GM12891 (cell line): Measurements from ENCODE around the gene STEEP1.

Experiments used
- DNase-seq: peaks from one replicate; pipeline ENCODE4 v3.0.0; 2011; ENCODE audit warnings: low spot score; ENCODE audit not compliant: insufficient read length
- FAIRE-seq: peaks from 2 replicates; lab custom pipeline; 2011; peaks lifted over from hg19 to GRCh38; lab: Jason Lieb, UNC
- PAX5 ChIP-seq: IDR thresholded peaks from 2 replicates; pipeline ENCODE4 v1.6.1; 2011; ENCODE audit warnings: low read length, moderate library complexity, mild to moderate bottlenecking; ENCODE audit not compliant: insufficient read depth, severe bottlenecking
- POLR2A ChIP-seq: IDR thresholded peaks from 2 replicates; pipeline ENCODE4 v1.6.1; 2011; ENCODE audit warnings: low read depth, low read length, control low read depth
- POLR2AphosphoS5 ChIP-seq: IDR thresholded peaks from 2 replicates; pipeline ENCODE4 v1.6.1; 2011; ENCODE audit warnings: low read depth, low read length, control low read depth
- POU2F2 ChIP-seq: IDR thresholded peaks from 2 replicates; pipeline ENCODE4 v1.6.1; 2011; ENCODE audit warnings: low read depth, mild to moderate bottlenecking, control low read depth, low read length, moderate library complexity
- SPI1 ChIP-seq: IDR thresholded peaks from 2 replicates; pipeline ENCODE4 v1.6.1; 2011; ENCODE audit warnings: low read depth, low read length, control low read depth
- TAF1 ChIP-seq: IDR thresholded peaks from 2 replicates; pipeline ENCODE4 v1.6.1; 2011; ENCODE audit warnings: low read depth, low read length, control low read depth

STEEP1 gene

GRCh38 chrX:119579414-119579813, 14.2 kb upstream of the STEEP1 start:
- peak; percentile 70 for FAIRE-seq
- TF ChIP-seq POLR2AphosphoS5 (no peak), POU2F2 (no peak), TAF1 (no peak), PAX5 (no peak), POLR2A (no peak), SPI1 (no peak)
- DNase-seq: no peak

GRCh38 chrX:119574394-119575266, 9.4 kb upstream of the STEEP1 start, which contains the start of gene UBE2A:
UBE2A (plus strand) TSS chrX:119574563; CDS start chrX:119574712, 149 bp downstream.
- FAIRE-seq (peak; percentile 96), DNase-seq (peak; percentile 76)
- no peak for TF ChIP-seq SPI1
- peak; percentile 96 for TF ChIP-seq POLR2A
- TF ChIP-seq POLR2AphosphoS5: peak; percentile 96
- peak; percentile 26 for TF ChIP-seq PAX5
- TF ChIP-seq TAF1: peak; percentile 96
- peak; percentile 61; the same call in 1 of the 2 replicates for TF ChIP-seq POU2F2

DNA sequence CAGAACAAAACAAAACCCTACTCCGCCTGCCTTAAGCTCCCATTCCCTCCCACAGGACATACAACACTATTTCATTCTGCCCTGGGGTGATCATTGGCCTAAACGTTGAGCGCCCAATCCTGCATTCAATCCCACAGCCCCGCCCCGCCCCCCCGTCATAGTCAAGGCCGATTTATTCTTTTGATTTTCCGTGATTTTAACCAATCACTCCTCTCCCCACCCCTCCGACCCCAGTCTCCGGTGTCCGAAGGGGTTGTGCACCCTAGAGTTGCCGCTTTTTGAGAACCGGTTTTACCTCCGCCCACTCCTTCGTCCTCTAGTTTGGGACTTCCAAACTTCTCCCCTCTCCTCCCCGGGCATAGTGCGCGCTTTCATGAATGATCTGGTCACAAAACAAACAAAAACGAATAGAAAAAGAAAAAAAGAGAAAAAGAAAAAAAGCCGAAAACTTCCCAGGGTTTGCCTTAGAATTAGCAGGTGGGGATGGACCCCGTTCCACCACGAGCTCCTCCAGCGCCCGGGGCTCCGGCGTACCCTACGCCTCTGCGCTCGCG, 8.7 kb upstream of the STEEP1 start:
- peak; percentile 3 for DNase-seq
- TF ChIP-seq POU2F2 (no peak), PAX5 (no peak), POLR2AphosphoS5 (no peak)
- peak; percentile 68 for FAIRE-seq

GRCh38 chrX:119573222-119573621, 8.0 kb upstream of the STEEP1 start:
- DNase-seq (no peak), FAIRE-seq (no peak)

DNA sequence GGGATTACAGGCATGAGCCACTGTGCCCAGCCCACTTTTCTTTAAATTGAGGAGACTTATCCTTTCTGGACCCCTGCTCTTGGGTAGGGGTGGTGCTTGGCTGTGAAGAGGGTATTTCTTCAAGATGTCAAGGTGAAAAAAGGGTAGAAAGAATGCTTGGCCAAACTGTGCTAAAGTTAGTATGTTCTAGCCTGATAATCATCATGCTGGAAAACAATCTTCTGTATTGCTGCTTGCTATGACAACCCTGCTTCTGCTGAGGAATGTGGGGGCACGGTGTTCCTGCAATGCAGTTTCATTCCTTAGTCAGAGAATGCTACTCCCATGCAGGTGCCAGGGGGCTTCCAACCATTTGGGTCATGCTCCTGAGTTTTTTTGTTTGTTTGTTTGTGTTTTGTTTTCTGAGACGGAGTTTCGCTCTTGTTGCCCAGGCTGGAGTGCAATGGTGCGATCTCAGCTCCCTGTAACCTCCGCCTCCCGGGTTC, 5.2 kb upstream of the STEEP1 start:
- TF ChIP-seq POU2F2: no peak
- no peak for TF ChIP-seq POLR2AphosphoS5
- no peak for TF ChIP-seq POLR2A
- no peak for TF ChIP-seq TAF1
- TF ChIP-seq SPI1: no peak
- TF ChIP-seq PAX5: no peak
- no peak for FAIRE-seq
- no peak for DNase-seq

More at GRCh38 chrX:119573222-119573621, 8.0 kb upstream of the STEEP1 start:
- TF ChIP-seq SPI1 (no peak), TAF1 (no peak), POLR2AphosphoS5 (no peak), POLR2A (no peak), POU2F2 (no peak)

DNA sequence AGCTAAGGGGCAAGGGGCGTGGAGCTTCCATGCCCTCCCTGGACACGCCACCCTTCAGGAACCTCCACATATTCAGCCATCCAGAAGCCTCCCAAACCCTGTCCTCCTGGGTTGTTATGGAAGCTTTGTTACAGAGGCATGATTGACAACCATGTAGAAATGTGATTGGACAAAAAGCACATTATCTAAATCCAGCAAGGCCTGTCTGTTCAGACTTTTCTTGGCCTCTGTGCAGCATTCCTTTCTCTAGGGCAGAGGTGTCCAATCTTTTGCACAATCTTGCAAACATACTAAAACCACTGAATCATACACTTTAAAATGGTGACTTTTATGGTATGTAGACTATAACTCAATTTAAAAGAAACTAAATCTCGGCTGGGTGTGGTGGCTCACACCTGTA, 12.7 kb downstream of the STEEP1 start:
- FAIRE-seq (no peak), DNase-seq (no peak)
- TF ChIP-seq TAF1 (no peak), POU2F2 (no peak), POLR2A (no peak)

DNA sequence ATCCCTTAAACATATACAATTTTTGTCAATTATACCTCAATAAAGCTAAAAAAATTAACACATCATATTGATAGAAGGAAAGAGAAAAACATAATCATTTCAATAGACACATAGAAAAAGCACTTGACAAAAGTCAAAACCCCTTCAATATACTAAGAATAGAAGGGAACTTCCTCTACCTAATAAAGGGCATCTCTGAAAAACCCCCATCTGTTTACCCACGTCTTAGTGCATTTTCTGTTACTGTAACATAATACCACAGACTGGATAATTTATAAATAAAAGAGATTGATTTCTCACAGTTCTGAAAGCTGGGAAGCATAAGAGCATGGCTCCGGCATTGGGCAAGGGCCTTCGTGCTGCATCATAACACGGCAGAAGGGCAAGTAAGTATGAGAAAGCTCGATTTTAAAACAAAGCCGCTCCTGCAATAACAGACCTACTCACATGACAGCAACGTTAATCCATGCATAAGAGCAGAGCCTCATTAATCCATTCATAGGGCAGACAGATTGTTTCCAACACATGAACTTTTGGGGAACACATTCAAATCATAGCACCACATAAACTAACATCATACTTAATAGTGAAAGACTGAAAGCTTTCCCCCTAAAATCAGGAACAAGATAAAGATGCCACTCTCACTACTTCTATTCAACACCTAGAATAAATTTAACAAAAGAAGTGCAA, 15.7 kb downstream of the STEEP1 start:
- no peak for FAIRE-seq
- no peak for TF ChIP-seq POLR2AphosphoS5
- no peak for TF ChIP-seq TAF1
- no peak for TF ChIP-seq PAX5
- no peak for TF ChIP-seq POLR2A
- TF ChIP-seq SPI1: no peak
- no peak for TF ChIP-seq POU2F2
- DNase-seq: no peak

GRCh38 chrX:119541188-119541587, 24.0 kb downstream of the STEEP1 start:
- peak; percentile 59 for FAIRE-seq
- TF ChIP-seq POLR2A (no peak), TAF1 (no peak), POU2F2 (no peak), SPI1 (no peak), POLR2AphosphoS5 (no peak), PAX5 (no peak)
- no peak for DNase-seq

GRCh38 chrX:119539872-119540271, 25.3 kb downstream of the STEEP1 start:
- FAIRE-seq (no peak), DNase-seq (no peak)
- TF ChIP-seq POLR2AphosphoS5 (no peak), SPI1 (no peak), POU2F2 (no peak), POLR2A (no peak), TAF1 (no peak), PAX5 (no peak)
